Measurements from ENCODE around the gene MATN4. TPM values are rescaled to one million over a fixed set of nuclear protein-coding genes. Genes with fewer than 3 reads are reported as not detected.

The MATN4 gene
- total RNA-seq, 2 donors from 2014 or later, result 0.31 to 1.4 TPM

- Mint-ChIP-seq H3K27ac (peak overlapping the region; percentile 56 to 60), H3K36me3 (no peaks in the 10 kb centered on the region), H3K27me3 (no peaks in the 10 kb centered on the region), H3K9me3 (no peaks in the 10 kb centered on the region), H3K4me3 (peak overlapping the region; percentile 88), H3K4me1 (ENCODE audit: low read depth in 2 of 2) (peaks cover 23 to 29% of the 10 kb centered on the region in 2 donors)
- ATAC-seq (no peak), DNase-seq (ENCODE audit: low spot score) (no peak)
Measured at GRCh38 chr20:45345104-45345936, 37.2 kb upstream of the MATN4 start.

GRCh38 chr20:45344168-45344860 lies 36.2 kb upstream of the MATN4 start:
- DNase-seq (ENCODE audit: low spot score) (peak; percentile 74), ATAC-seq (peak; percentile 69 to 73)
- peak overlapping the region; percentile 6 to 56 for H3K27ac Mint-ChIP-seq
- no peaks in the 10 kb centered on the region for H3K36me3 Mint-ChIP-seq
- peaks cover 23 to 29% of the 10 kb centered on the region in 2 donors for H3K4me1 Mint-ChIP-seq (ENCODE audit: low read depth in 2 of 2)
- no peaks in the 10 kb centered on the region for H3K9me3 Mint-ChIP-seq
- peak overlapping the region; percentile 88 for H3K4me3 Mint-ChIP-seq
- no peaks in the 10 kb centered on the region for H3K27me3 Mint-ChIP-seq

GRCh38 chr20:45343532-45344167 lies 35.6 kb upstream of the MATN4 start:
- Mint-ChIP-seq H3K9me3 (no peaks in the 10 kb centered on the region), H3K4me1 (ENCODE audit: low read depth in 2 of 2) (peaks cover 23 to 29% of the 10 kb centered on the region in 2 donors), H3K36me3 (no peaks in the 10 kb centered on the region), H3K27ac (peak overlapping the region in 1 of 2 donors; percentile 56), H3K4me3 (peak overlapping the region; percentile 88), H3K27me3 (no peaks in the 10 kb centered on the region)
- no peak for DNase-seq (ENCODE audit: low spot score)
- no peak for ATAC-seq

GRCh38 chr20:45342855-45343531 lies 34.9 kb upstream of the MATN4 start:
- Mint-ChIP-seq H3K36me3 (no peaks in the 10 kb centered on the region), H3K4me1 (ENCODE audit: low read depth in 2 of 2) (peaks cover 20 to 27% of the 10 kb centered on the region in 2 donors), H3K9me3 (no peaks in the 10 kb centered on the region), H3K27ac (peak overlapping the region in 1 of 2 donors; percentile 56), H3K4me3 (no peak overlapping the region), H3K27me3 (no peaks in the 10 kb centered on the region)
- ATAC-seq (no peak), DNase-seq (ENCODE audit: low spot score) (no peak)

GRCh38 chr20:45341939-45342854 lies 34.1 kb upstream of the MATN4 start:
- H3K4me3 Mint-ChIP-seq, result no peak overlapping the region
- DNase-seq (ENCODE audit: low spot score) (no peak), ATAC-seq (no peak)
- H3K27me3 Mint-ChIP-seq, result no peaks in the 10 kb centered on the region
- no peaks in the 10 kb centered on the region for H3K36me3 Mint-ChIP-seq
- no peaks in the 10 kb centered on the region for H3K9me3 Mint-ChIP-seq
- H3K4me1 Mint-ChIP-seq (ENCODE audit: low read depth in 2 of 2), result peaks cover 20 to 24% of the 10 kb centered on the region in 2 donors
- no peak overlapping the region for H3K27ac Mint-ChIP-seq

GRCh38 chr20:45341579-45341938 lies 33.5 kb upstream of the MATN4 start:
- no peaks in the 10 kb centered on the region for H3K27me3 Mint-ChIP-seq
- DNase-seq (ENCODE audit: low spot score) (no peak), ATAC-seq (no peak)
- H3K9me3 Mint-ChIP-seq, result no peaks in the 10 kb centered on the region
- no peak overlapping the region for H3K4me3 Mint-ChIP-seq
- H3K36me3 Mint-ChIP-seq, result no peaks in the 10 kb centered on the region
- peaks cover 14 to 19% of the 10 kb centered on the region in 2 donors for H3K4me1 Mint-ChIP-seq (ENCODE audit: low read depth in 2 of 2)
- no peak overlapping the region for H3K27ac Mint-ChIP-seq

GRCh38 chr20:45340951-45341350 lies 32.9 kb upstream of the MATN4 start:
- Mint-ChIP-seq H3K36me3 (no peaks in the 10 kb centered on the region), H3K9me3 (no peaks in the 10 kb centered on the region), H3K27ac (no peak overlapping the region), H3K4me1 (ENCODE audit: low read depth in 2 of 2) (peaks cover 8 to 13% of the 10 kb centered on the region in 2 donors), H3K4me3 (no peak overlapping the region), H3K27me3 (no peaks in the 10 kb centered on the region)
- no peak for DNase-seq (ENCODE audit: low spot score)
- ATAC-seq, result no peak

- no peaks in the 10 kb centered on the region for H3K9me3 Mint-ChIP-seq
- no peak overlapping the region for H3K4me3 Mint-ChIP-seq
- H3K4me1 Mint-ChIP-seq (ENCODE audit: low read depth in 2 of 2), result peaks cover 2 to 9% of the 10 kb centered on the region in 2 donors
- H3K27ac Mint-ChIP-seq, result no peak overlapping the region
- no peaks in the 10 kb centered on the region for H3K36me3 Mint-ChIP-seq
- DNase-seq (ENCODE audit: low spot score), result no peak
- ATAC-seq, result no peak
- H3K27me3 Mint-ChIP-seq, result no peaks in the 10 kb centered on the region
Measured at GRCh38 chr20:45340236-45340847, 32.2 kb upstream of the MATN4 start.

GRCh38 chr20:45339799-45340198 lies 31.7 kb upstream of the MATN4 start:
- Mint-ChIP-seq H3K4me1 (ENCODE audit: low read depth in 2 of 2) (peaks cover 0 to 5% of the 10 kb centered on the region in 2 donors), H3K27ac (no peak overlapping the region), H3K36me3 (no peaks in the 10 kb centered on the region), H3K4me3 (no peak overlapping the region), H3K27me3 (no peaks in the 10 kb centered on the region), H3K9me3 (no peaks in the 10 kb centered on the region)
- DNase-seq (ENCODE audit: low spot score) (no peak), ATAC-seq (no peak)

GRCh38 chr20:45339084-45339483 lies 31.0 kb upstream of the MATN4 start:
- Mint-ChIP-seq H3K9me3 (no peaks in the 10 kb centered on the region), H3K4me1 (ENCODE audit: low read depth in 2 of 2) (peaks cover 0 to 1% of the 10 kb centered on the region in 2 donors), H3K4me3 (no peak overlapping the region), H3K27me3 (no peaks in the 10 kb centered on the region), H3K36me3 (no peaks in the 10 kb centered on the region), H3K27ac (no peak overlapping the region)
- no peak for ATAC-seq
- DNase-seq (ENCODE audit: low spot score), result no peak

GRCh38 chr20:45338121-45339030 lies 30.3 kb upstream of the MATN4 start:
- Mint-ChIP-seq H3K27me3 (no peaks in the 10 kb centered on the region), H3K27ac (no peak overlapping the region), H3K4me3 (no peak overlapping the region), H3K4me1 (ENCODE audit: low read depth in 2 of 2) (no peaks in the 10 kb centered on the region), H3K9me3 (no peaks in the 10 kb centered on the region), H3K36me3 (no peaks in the 10 kb centered on the region)
- ATAC-seq (no peak), DNase-seq (ENCODE audit: low spot score) (no peak)

Data from natural killer cell treated with Interleukin-12 subunit alpha and Interleukin-12 subunit beta and Interleukin-15 and Interleukin-18, amount 100 ng/mL, for 72 hours (primary cell).